ENCODE measurements around the gene SPON2.
A peak's percentile ranks its signal among the peaks of the same experiment; 100 is the strongest.

SPON2 gene

GRCh38 chr4:1167244-1167949 is 5.0 kb downstream of the SPON2 start:
- TF ChIP-seq CTCF (IDR thresholded peaks at IDR 0.05), result peak; percentile 89 to 92

GRCh38 chr4:1166509-1167243 is 5.7 kb downstream of the SPON2 start:
- peak overlapping the region; percentile 55 to 58 for H3K4me3 ChIP-seq
- intact Hi-C loops (cut with DNase I; ENCODE audit: low total_unique reads), result loop anchor here (1.0 to 10.0 kb wide), 3 partner anchors 34 to 178 kb away; partner anchors contain the start of gene UVSSA
- DNase-seq, result no peak
- no peak overlapping the region for H3K27ac ChIP-seq
- H3K4me1 ChIP-seq, result peaks cover 0 to 28% (median 18%) of the 10 kb centered on the region in 4 donors
- H3K27me3 ChIP-seq, result peaks cover 0 to 26% of the 10 kb centered on the region in 2 donors
- no peaks in the 10 kb centered on the region for H3K36me3 ChIP-seq
- no peaks in the 10 kb centered on the region for H3K9me3 ChIP-seq
- TF ChIP-seq CTCF (IDR thresholded peaks at IDR 0.05), result no peak

More at GRCh38 chr4:1167244-1167949, 5.0 kb downstream of the SPON2 start:
- DNase-seq, result peak; percentile 77 to 87
- H3K9me3 ChIP-seq, result no peaks in the 10 kb centered on the region
- intact Hi-C loops (cut with DNase I; ENCODE audit: low total_unique reads), result loop anchor here (1.0 to 10.0 kb wide), 3 partner anchors 35 to 177 kb away; partner anchors contain the start of gene UVSSA
- H3K27me3 ChIP-seq, result peaks cover 0 to 33% of the 10 kb centered on the region in 2 donors
- H3K4me3 ChIP-seq, result peak overlapping the region; percentile 55 to 58
- H3K36me3 ChIP-seq, result no peaks in the 10 kb centered on the region
- H3K27ac ChIP-seq, result peak overlapping the region in 1 of 2 donors; percentile 35
- H3K4me1 ChIP-seq, result peaks cover 0 to 36% (median 25%) of the 10 kb centered on the region in 4 donors

GRCh38 chr4:1164956-1165545 is 7.3 kb downstream of the SPON2 start:
- no peak for TF ChIP-seq CTCF (IDR thresholded peaks at IDR 0.05)
- intact Hi-C loops (cut with DNase I; ENCODE audit: low total_unique reads), result loop anchor here (5.0 to 10.0 kb wide), 2 partner anchors 33 to 180 kb away; partner anchors contain the start of gene UVSSA
- Histone ChIP-seq H3K36me3 (no peaks in the 10 kb centered on the region), H3K27ac (no peak overlapping the region), H3K4me1 (peaks cover 0 to 17% (median 8%) of the 10 kb centered on the region in 4 donors), H3K27me3 (peaks cover 0 to 10% of the 10 kb centered on the region in 2 donors), H3K9me3 (no peaks in the 10 kb centered on the region), H3K4me3 (no peak overlapping the region)
- DNase-seq, result peak in 1 of 2 donors; percentile 19

GRCh38 chr4:1164444-1164843 is 7.9 kb downstream of the SPON2 start:
- Histone ChIP-seq H3K4me3 (no peak overlapping the region), H3K27ac (no peak overlapping the region), H3K4me1 (peaks cover 0 to 17% (median 8%) of the 10 kb centered on the region in 4 donors), H3K9me3 (no peaks in the 10 kb centered on the region), H3K36me3 (no peaks in the 10 kb centered on the region), H3K27me3 (peaks cover 0 to 4% of the 10 kb centered on the region in 2 donors)
- no peak for DNase-seq
- intact Hi-C loops (cut with DNase I; ENCODE audit: low total_unique reads), result loop anchor here (10.0 kb wide), 1 partner anchor 180 kb away; the partner anchor contains the start of gene UVSSA
- no peak for TF ChIP-seq CTCF (IDR thresholded peaks at IDR 0.05)

GRCh38 chr4:1164040-1164439 is 8.3 kb downstream of the SPON2 start:
- no peak overlapping the region for H3K4me3 ChIP-seq
- peaks cover 0 to 4% of the 10 kb centered on the region in 2 donors for H3K27me3 ChIP-seq
- no peak for DNase-seq
- peaks cover 0 to 17% (median 8%) of the 10 kb centered on the region in 4 donors for H3K4me1 ChIP-seq
- no peaks in the 10 kb centered on the region for H3K36me3 ChIP-seq
- H3K27ac ChIP-seq, result no peak overlapping the region
- H3K9me3 ChIP-seq, result no peaks in the 10 kb centered on the region
- TF ChIP-seq CTCF (IDR thresholded peaks at IDR 0.05), result no peak
- intact Hi-C loops (cut with DNase I; ENCODE audit: low total_unique reads), result loop anchor here (10.0 kb wide), 1 partner anchor 181 kb away; the partner anchor contains the start of gene UVSSA
